H1 (cell line): Measurements from ENCODE around the gene ABHD11. TPM values are rescaled to one million over a fixed set of nuclear protein-coding genes. Genes with fewer than 3 reads are reported as not detected.

ENCODE experiments used
- CTCF ChIA-PET: fragments of 300-600 bp; sonication (Branson Sonifier 250); formaldehyde crosslinking; loops from one replicate; lab custom pipeline; 2021; ENCODE audit not compliant: partially characterized antibody; lab: Charles Lee
- POLR2A ChIA-PET: fragments of 300-600 bp; sonication (Branson Sonifier 250); formaldehyde crosslinking; loops from one replicate; lab custom pipeline; 2021; ENCODE audit warnings: inconsistent platforms; ENCODE audit not compliant: partially characterized antibody; lab: Charles Lee
- DNase-seq, 2 experiments: peaks; one replicate each; pipeline versions ENCODE4 v3.0.0 to v3.0.0-alpha.2; 2010 to 2022; ENCODE audit warnings: low spot score in 2 of 2, low read depth in 1 of 2, mixed read lengths in 1 of 2
- FAIRE-seq: peaks from 2 replicates; lab custom pipeline; 2011; peaks lifted over from hg19 to GRCh38; lab: Jason Lieb, UNC
- H2AFZ ChIP-seq: 2 replicates; pipeline ENCODE4 v1.8.1; 2012; ENCODE audit warnings: low read length, inconsistent platforms
- H2AK5ac ChIP-seq: 2 replicates; pipeline ENCODE4 v1.6.1; 2013; ENCODE audit warnings: low read depth, low read length
- H2BK120ac ChIP-seq: replicated peaks from 2 replicates; pipeline ENCODE3; 2013; ENCODE audit warnings: low read depth, low read length, inconsistent platforms
- H2BK12ac ChIP-seq: 2 replicates; pipeline ENCODE4 v1.6.1; 2013; ENCODE audit warnings: low read depth, low read length
- H2BK15ac ChIP-seq: 2 replicates; pipeline ENCODE4 v1.6.1; 2013; ENCODE audit warnings: low read length
- H2BK20ac ChIP-seq: 2 replicates; pipeline ENCODE4 v1.6.1; 2013; ENCODE audit warnings: low read length
- H2BK5ac ChIP-seq: 2 replicates; pipeline ENCODE4 v1.6.1; 2013; ENCODE audit warnings: low read depth, low read length
- H3K14ac ChIP-seq: 2 replicates; pipeline ENCODE4 v1.6.1; 2013; ENCODE audit warnings: inconsistent platforms; ENCODE audit not compliant: insufficient read length
- H3K18ac ChIP-seq: 2 replicates; pipeline ENCODE4 v1.6.1; 2013; ENCODE audit warnings: low read length; ENCODE audit errors: extremely low read depth
- H3K23ac ChIP-seq: 2 replicates; pipeline ENCODE4 v1.6.1; 2013; ENCODE audit warnings: inconsistent platforms; ENCODE audit not compliant: insufficient read length
- H3K23me2 ChIP-seq: 2 replicates; pipeline ENCODE4 v1.6.1; 2013; ENCODE audit warnings: low read depth, low read length
- H3K27ac ChIP-seq: 2 replicates; pipeline ENCODE4 v1.6.1; 2011; ENCODE audit warnings: low read depth, low read length, inconsistent platforms
- H3K27me3 ChIP-seq, 4 experiments: replicated peaks in 1 of 4; 1 replicate in 1 of 4; 2 replicates in 3 of 4; pipeline versions ENCODE4 v1.6.1 to v1.8.1; 2011 to 2013; ENCODE audit warnings: low read length in 3 of 4, mild to moderate bottlenecking in 3 of 4, inconsistent platforms in 2 of 4, mixed read lengths in 2 of 4, moderate library complexity in 1 of 4; ENCODE audit not compliant: control insufficient read depth in 3 of 4, insufficient read depth in 3 of 4; ENCODE audit errors: extremely low read depth in 1 of 4
- H3K36me3 ChIP-seq, 4 experiments: 2 replicates each; pipeline versions ENCODE4 v1.6.1 to v1.8.1; 2011 to 2013; ENCODE audit warnings: mild to moderate bottlenecking in 4 of 4, low read length in 3 of 4, moderate library complexity in 2 of 4, control low read depth in 1 of 4, inconsistent platforms in 1 of 4; ENCODE audit not compliant: insufficient read depth in 4 of 4, control insufficient read depth in 2 of 4
- H3K4ac ChIP-seq: replicated peaks from 2 replicates; pipeline ENCODE3; 2013; ENCODE audit warnings: low read length, low read depth, mixed read lengths, inconsistent platforms; ENCODE audit not compliant: insufficient read length
- H3K4me1 ChIP-seq, 4 experiments: replicated peaks in 1 of 4; 1 replicate in 1 of 4; 2 replicates in 3 of 4; pipeline versions ENCODE4 v1.6.1 to v1.8.1; 2011 to 2013; ENCODE audit warnings: low read length in 3 of 4, inconsistent platforms in 2 of 4, mixed read lengths in 1 of 4; ENCODE audit not compliant: insufficient read depth in 4 of 4, control insufficient read depth in 3 of 4
- H3K4me2 ChIP-seq, 2 experiments: 2 replicates each; pipeline versions ENCODE4 v1.6.1 to v1.8.1; 2011 to 2013; ENCODE audit warnings: low read depth in 2 of 2, low read length in 2 of 2, control low read depth in 1 of 2, inconsistent platforms in 1 of 2, mild to moderate bottlenecking in 1 of 2; ENCODE audit not compliant: insufficient read depth in 1 of 2
- H3K4me3 ChIP-seq, 4 experiments: fragments of 200-600, 300-600 bp in 1 of 4; sonication (generic), shearing (Covaris generic), sonication (Bioruptor Twin) in 1 of 4; 2 replicates each; pipeline versions ENCODE4 v1.5.1 to v1.8.1; 2011 to 2016; ENCODE audit warnings: low read length in 4 of 4, low read depth in 3 of 4, control low read depth in 2 of 4, inconsistent platforms in 2 of 4, mild to moderate bottlenecking in 2 of 4, mixed read lengths in 1 of 4, moderate library complexity in 1 of 4; ENCODE audit not compliant: insufficient read depth in 2 of 4; ENCODE audit errors: extremely low read depth in 1 of 4
- H3K56ac ChIP-seq: replicated peaks from 2 replicates; pipeline ENCODE3; 2013; ENCODE audit warnings: low read depth, mild to moderate bottlenecking, mixed read lengths, low read length, inconsistent platforms; ENCODE audit not compliant: insufficient read length
- H3K79me1 ChIP-seq: 2 replicates; pipeline ENCODE4 v1.6.1; 2013; ENCODE audit warnings: low read depth, low read length, control low read depth
- H3K79me2 ChIP-seq, 2 experiments: 2 replicates each; pipeline versions ENCODE4 v1.6.1 to v1.8.1; 2012 to 2013; ENCODE audit warnings: low read length in 2 of 2, mild to moderate bottlenecking in 2 of 2, inconsistent platforms in 1 of 2; ENCODE audit not compliant: insufficient read depth in 2 of 2, control insufficient read depth in 1 of 2
- H3K9ac ChIP-seq, 4 experiments: replicated peaks in 1 of 4; 1 replicate in 1 of 4; 2 replicates in 3 of 4; pipeline versions ENCODE4 v1.6.1 to v1.8.1; 2011 to 2013; ENCODE audit warnings: low read depth in 3 of 4, low read length in 3 of 4, control low read depth in 2 of 4, mild to moderate bottlenecking in 2 of 4, moderate library complexity in 2 of 4, inconsistent platforms in 1 of 4; ENCODE audit errors: extremely low read depth in 1 of 4
- H3K9me3 ChIP-seq, 2 experiments: 2 replicates each; pipeline versions ENCODE4 v1.6.1 to v1.8.1; 2012 to 2013; ENCODE audit warnings: mild to moderate bottlenecking in 2 of 2, moderate library complexity in 2 of 2, control low read depth in 1 of 2, inconsistent platforms in 1 of 2, low read depth in 1 of 2, low read length in 1 of 2, mixed read lengths in 1 of 2; ENCODE audit not compliant: insufficient read depth in 2 of 2
- H4K20me1 ChIP-seq, 2 experiments: replicated peaks in 1 of 2; 2 replicates each; pipeline versions ENCODE3 to v1.8.1; 2011 to 2013; ENCODE audit warnings: inconsistent platforms in 2 of 2, low read length in 2 of 2, mild to moderate bottlenecking in 1 of 2; ENCODE audit not compliant: insufficient read depth in 2 of 2, control insufficient read depth in 1 of 2
- H4K5ac ChIP-seq: 2 replicates; pipeline ENCODE4 v1.6.1; 2013; ENCODE audit warnings: low read length, low read depth, mixed read lengths, inconsistent platforms; ENCODE audit not compliant: insufficient read length
- H4K8ac ChIP-seq: 2 replicates; pipeline ENCODE4 v1.8.0; 2013; ENCODE audit warnings: mild to moderate bottlenecking, moderate library complexity, low read length, inconsistent platforms; ENCODE audit not compliant: insufficient read depth; ENCODE audit errors: extremely low read depth
- H4K91ac ChIP-seq: replicated peaks from 2 replicates; pipeline ENCODE3; 2013; ENCODE audit warnings: low read length, mixed read lengths, inconsistent platforms; ENCODE audit not compliant: insufficient read length
- PHF8 ChIP-seq: fragments of 200-600 bp; sonication (generic); conservative IDR thresholded peaks from 2 replicates; pipeline ENCODE4 v1.7.1; 2012; ENCODE audit warnings: low read depth, mild to moderate bottlenecking, inconsistent platforms, low read length, moderate library complexity
- POLR2AphosphoS5 ChIP-seq: IDR thresholded peaks from 2 replicates; pipeline ENCODE4 v1.6.1; 2011; ENCODE audit warnings: low read depth, low read length
- WGBS, 2 experiments: shearing (Covaris generic) in 1 of 2; methylation state at CpG; one replicate each; pipeline versions ENCODE4 v1.1.6 to v1.1.7; 2013 to 2015; ENCODE audit warnings: low lambda C conversion rate in 2 of 2, mixed read lengths in 2 of 2, inconsistent platforms in 1 of 2, low coverage in 1 of 2, missing lambda C conversion rate in 1 of 2; ENCODE audit not compliant: insufficient replicate concordance in 2 of 2, insufficient coverage in 1 of 2, insufficient read length in 1 of 2; ENCODE audit errors: extremely low coverage in 1 of 2, missing lambda C conversion rate in 1 of 2; 5-methylcytosine and 5-hydroxymethylcytosine counted together
- polyA plus RNA-seq, 7 experiments: library from polyadenylated mRNA; depleted of rRNA in 3 of 7; stranded (reverse) in 5 of 7; unstranded in 2 of 7; fragments of >200 nt in 5 of 7; fragments of 200-250 nt in 2 of 7; gene quantifications; 1 replicate in 5 of 7; 2 replicates in 1 of 7; 4 replicates in 1 of 7; pipeline versions ENCODE4 v1.2.1 to v1.2.3, GENCODE V29; 2011 to 2013; ENCODE audit warnings: missing spikeins in 2 of 7, mixed read lengths in 2 of 7
- total RNA-seq: library from RNA; stranded (reverse); fragmentation: NEBNext Ultra II Directional; extraction: Animal tissue kit (Norgen Biotek cat#: 25700); gene quantifications from 2 replicates; pipeline ENCODE4 v1.2.1, GENCODE V29; 2021

The ABHD11 gene
- total and polyA plus RNA-seq, 2 of the 8 experiments (the other 6 are each of a cell fraction or from before 2014, with no cell fraction given), result 19.8 to 42.2 TPM

GRCh38 chr7:73700069-73700423 lies 38.6 kb downstream of the ABHD11 start:
- no peak for DNase-seq
- Histone ChIP-seq H3K9ac (no peak overlapping the region), H3K4me2 (no peak overlapping the region), H3K14ac (no peak overlapping the region), H3K9me3 (no peaks in the 10 kb centered on the region), H3K18ac (no peak overlapping the region), H2BK20ac (no peak overlapping the region), H3K4me1 (peaks cover 0 to 16% (median 11%) of the 10 kb centered on the region in 4 experiments; a peak in 6 of 7 replicates), H4K20me1 (peaks cover 6 to 16% of the 10 kb centered on the region in 2 experiments), H3K56ac (no peak overlapping the region), H3K27ac (no peak overlapping the region), H2BK15ac (no peak overlapping the region), H4K8ac (no peak overlapping the region), H3K23me2 (peaks cover 2% of the 10 kb centered on the region; the same call in 1 of the 2 replicates), H2BK120ac (no peak overlapping the region), H2BK12ac (no peak overlapping the region), H3K79me1 (no peaks in the 10 kb centered on the region), H3K4me3 (no peak overlapping the region), H4K91ac (no peak overlapping the region), H3K27me3 (no peaks in the 10 kb centered on the region; a peak in 1 of 7 replicates), H3K23ac (no peak overlapping the region), H2AFZ (no peak overlapping the region), H4K5ac (no peak overlapping the region), H3K79me2 (no peaks in the 10 kb centered on the region), H2BK5ac (no peak overlapping the region), H2AK5ac (no peak overlapping the region), H3K36me3 (peaks cover 6 to 26% (median 11%) of the 10 kb centered on the region in 4 experiments; a peak in 5 of 8 replicates), H3K4ac (no peak overlapping the region)
- TF ChIP-seq POLR2AphosphoS5, result 0 out of 2 replicates have a peak, but pooled peaks have one; percentile 3
- TF ChIP-seq PHF8, result no peak
- POLR2A ChIA-PET, result interaction anchor here (0.6 to 4.9 kb wide), 8 partner anchors 9 to 178 kb away, joined by 3 to 37 read pairs (median 3); partner anchors contain the start of genes BAZ1B and STX1A
- WGBS, 2 experiments, result 90% methylated on average over 10 of the region's 14 CpGs; no CpG with 5 or more reads in 1 of the 2 experiments
- no peak for FAIRE-seq
- CTCF ChIA-PET, result interaction anchor here (0.7 to 9.7 kb wide), 15 partner anchors 12 to 177 kb away, joined by 3 to 130 read pairs (median 4); partner anchors contain the start of genes BAZ1B and STX1A
